Fibroblast of peridontal ligament (primary cell): ENCODE data around the gene MLF2.

ENCODE experiments used
- DNase-seq: peaks from one replicate; pipeline ENCODE4 v3.0.0-alpha.2; 2010; ENCODE audit errors: extremely low read depth

MLF2 gene

GRCh38 chr12:6778574-6779550 is 25.9 kb upstream of the MLF2 start:
- peak; percentile 91 for DNase-seq

GRCh38 chr12:6778217-6778573 is 25.3 kb upstream of the MLF2 start:
- DNase-seq = peak; percentile 45

- no peak for DNase-seq
Measured at GRCh38 chr12:6777386-6777785, 24.4 kb upstream of the MLF2 start.

- DNase-seq = no peak
Measured at GRCh38 chr12:6775185-6776174, 22.5 kb upstream of the MLF2 start.

GRCh38 chr12:6774499-6775062 is 21.6 kb upstream of the MLF2 start:
- DNase-seq = no peak

- DNase-seq = no peak
Measured at GRCh38 chr12:6773590-6774351, 20.8 kb upstream of the MLF2 start.

GRCh38 chr12:6772726-6773589 is 20.0 kb upstream of the MLF2 start:
- DNase-seq = no peak

- DNase-seq = no peak
Measured at GRCh38 chr12:6772331-6772695, 19.4 kb upstream of the MLF2 start, which contains the start of gene LAG3. LAG3 (plus strand) TSS chr12:6772520; CDS start chr12:6772853, 333 bp downstream.

- no peak for DNase-seq
Measured at GRCh38 chr12:6771509-6772330, 18.8 kb upstream of the MLF2 start.

- DNase-seq = no peak
Measured at GRCh38 chr12:6771091-6771495, 18.2 kb upstream of the MLF2 start.

GRCh38 chr12:6770600-6770999 is 17.7 kb upstream of the MLF2 start:
- no peak for DNase-seq

GRCh38 chr12:6770094-6770493 is 17.2 kb upstream of the MLF2 start:
- no peak for DNase-seq

GRCh38 chr12:6769666-6770065 is 16.7 kb upstream of the MLF2 start:
- no peak for DNase-seq

GRCh38 chr12:6768990-6769389 is 16.0 kb upstream of the MLF2 start:
- DNase-seq = peak; percentile 40

- no peak for DNase-seq
Measured at GRCh38 chr12:6768437-6768914, 15.5 kb upstream of the MLF2 start.

GRCh38 chr12:6767353-6768319 is 14.7 kb upstream of the MLF2 start:
- DNase-seq = peak; percentile 46

- peak; percentile 51 for DNase-seq
Measured at GRCh38 chr12:6766651-6767349, 13.9 kb upstream of the MLF2 start.
